Activated CD4-positive, alpha-beta T cell treated with anti-CD3 and anti-CD28 coated beads for 24 hours (primary cell): ENCODE measurements around the gene CACNB2.

Experiments
- DNase-seq, 2 donors: peaks; one replicate each; pipeline ENCODE4 v3.0.0-alpha.2; 2020; ENCODE audit warnings: low read depth in 2 of 2

CACNB2 gene

DNA sequence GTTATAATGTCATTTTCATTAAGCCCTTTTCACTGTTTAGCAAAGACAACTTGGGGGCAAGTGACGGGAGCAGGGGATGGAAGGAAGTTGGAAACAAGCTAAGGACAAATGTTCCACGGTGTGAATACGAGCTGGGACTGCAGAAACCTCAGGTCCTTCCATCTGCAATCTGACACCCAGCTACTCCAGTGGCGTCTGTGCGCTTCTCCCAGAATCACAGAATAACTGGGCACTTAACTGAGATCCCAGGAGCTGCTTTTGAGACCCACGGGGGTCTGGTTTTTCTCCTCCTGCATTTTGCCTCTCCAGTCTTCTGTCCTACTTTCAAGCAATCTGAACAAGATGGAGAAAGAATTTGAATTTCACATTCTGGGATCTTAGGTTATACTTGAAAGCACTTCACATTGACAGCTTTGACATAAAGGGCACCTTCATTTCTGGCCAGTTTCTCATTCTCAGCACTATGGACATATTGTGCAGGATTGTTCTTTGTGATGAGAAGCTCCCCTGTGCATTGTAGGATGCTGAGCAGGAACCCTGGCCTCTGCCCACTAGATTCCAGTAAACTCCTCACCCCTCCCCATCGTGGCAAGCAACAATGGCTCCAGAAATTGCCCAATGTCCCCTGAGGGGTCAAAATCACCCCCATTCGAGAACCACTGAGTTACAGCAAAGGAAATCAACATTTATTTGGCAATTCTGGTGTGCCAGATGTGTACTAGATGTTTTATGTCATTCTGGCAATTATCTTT, 194.1 kb downstream of the CACNB2 start:
- no peak for DNase-seq

DNA sequence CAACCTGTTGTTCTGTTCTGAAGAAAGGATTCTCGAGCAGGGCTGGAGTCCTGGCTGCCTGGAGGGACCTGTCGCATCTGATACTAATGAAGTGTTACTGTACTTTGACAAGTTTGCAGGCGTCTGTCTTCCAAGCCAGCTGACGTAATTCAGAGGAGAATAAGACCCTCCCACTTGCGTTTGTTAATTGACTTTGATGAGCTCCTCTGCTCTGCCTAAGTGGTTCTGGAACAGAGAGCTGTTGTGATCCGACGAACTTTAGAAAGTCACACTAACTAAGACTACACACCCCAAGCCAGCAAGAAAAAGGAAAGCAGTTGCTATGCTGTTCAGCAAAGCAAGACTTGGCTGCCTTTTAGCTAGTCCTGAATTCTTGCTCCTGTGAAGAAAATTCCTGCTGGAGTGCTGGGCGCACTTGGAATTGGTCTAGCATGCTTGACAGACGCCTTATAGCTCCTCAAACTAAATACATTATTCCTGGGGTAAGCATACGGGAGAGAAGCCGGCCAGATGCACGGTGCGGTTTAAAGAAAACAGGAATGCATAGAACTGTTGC, 200.3 kb downstream of the CACNB2 start:
- DNase-seq: no peak

DNA sequence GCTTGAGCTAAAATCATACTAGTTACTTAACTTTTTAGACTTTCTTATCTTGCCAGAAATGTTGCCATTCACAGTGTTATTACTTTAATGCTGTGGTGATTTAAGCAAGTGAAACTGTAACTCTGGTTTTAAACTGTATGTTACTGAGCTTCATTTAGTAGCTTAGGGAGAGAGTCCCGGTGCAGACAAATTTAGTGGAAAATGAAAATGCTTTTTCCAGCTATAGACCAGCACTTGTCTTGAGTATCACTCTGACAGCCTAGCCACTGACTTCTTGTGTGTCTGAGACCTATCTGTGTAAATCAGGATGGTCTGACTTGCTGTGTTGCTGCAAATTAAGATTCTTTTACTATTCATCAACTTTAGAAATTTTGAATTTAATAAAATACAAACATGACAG, 200.8 kb downstream of the CACNB2 start:
- no peak for DNase-seq

DNA sequence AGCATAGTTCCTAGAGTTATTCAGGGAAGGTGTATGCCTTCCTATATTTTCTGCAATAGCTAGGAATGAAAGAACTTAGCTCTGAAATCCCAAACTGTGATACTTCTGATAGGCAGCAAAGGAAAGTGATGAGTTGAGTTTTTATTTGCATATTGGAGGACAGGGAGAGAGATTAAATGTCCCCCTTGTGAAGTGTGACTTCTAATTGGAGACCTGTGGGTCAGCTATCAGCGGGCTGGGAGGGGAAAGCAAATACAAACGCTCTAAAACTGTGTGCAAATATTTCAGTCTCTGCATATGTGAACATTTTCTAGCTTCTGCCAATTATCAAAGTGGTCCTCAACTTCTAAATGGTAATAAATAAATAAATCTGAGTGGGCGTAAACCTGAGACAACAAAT, 203.3 kb downstream of the CACNB2 start:
- DNase-seq: no peak

DNA sequence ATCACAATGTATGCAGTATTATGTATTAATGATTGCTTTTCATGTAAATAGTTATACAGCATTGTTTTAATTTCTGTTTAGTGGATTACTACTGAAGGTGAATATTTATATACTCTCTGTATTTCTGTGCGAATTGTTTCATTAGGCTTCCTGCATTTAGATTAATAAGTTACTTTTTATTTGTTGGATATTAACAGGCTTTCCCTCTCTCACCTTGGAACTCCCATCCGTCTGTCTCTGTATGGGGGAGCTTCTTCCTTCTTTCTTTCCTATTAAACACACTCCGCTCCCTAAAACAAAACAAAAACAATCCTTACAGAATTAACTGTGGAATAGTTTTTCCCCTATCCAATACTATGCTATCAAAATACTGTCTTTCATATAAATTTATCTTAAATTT, 205.1 kb downstream of the CACNB2 start:
- DNase-seq: no peak

DNA sequence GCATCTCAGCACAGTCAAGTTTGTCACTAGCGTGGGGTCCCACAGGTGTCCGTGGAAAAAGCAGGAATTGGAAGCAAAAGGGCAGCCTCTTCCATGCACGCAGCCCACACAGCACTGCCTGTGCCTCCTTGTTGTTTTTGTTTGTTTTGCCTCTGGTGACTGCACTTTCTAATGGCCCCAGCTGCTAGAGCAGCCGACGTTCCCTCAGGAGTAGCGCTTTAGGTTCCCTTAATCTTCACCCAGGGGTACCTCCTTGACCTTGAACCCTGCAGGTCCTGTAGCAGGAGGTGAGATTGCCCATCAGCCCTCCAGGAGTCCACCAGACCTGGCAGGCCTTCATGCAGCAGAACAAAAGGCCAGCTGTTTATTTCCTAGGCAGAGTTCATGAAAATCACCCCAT, 210.1 kb downstream of the CACNB2 start:
- DNase-seq: no peak

DNA sequence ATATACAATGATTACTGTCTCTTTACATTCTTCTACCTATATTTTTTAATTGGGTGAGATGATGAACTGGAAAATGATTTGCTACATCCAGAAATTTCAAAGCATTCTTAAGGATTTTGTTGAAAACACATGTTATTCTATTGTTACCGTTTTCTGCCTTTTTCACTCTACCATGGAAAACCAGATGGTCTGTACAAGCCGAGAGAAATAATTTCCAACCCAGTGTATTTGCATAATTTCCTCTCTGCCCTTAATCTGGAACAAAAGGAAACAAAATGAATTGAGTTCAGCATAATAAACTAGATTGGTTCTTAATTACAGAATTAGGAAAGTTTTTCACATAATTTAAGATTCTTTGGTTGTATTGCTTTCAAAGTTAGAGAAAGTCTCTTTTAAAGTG, 211.2 kb downstream of the CACNB2 start:
- no peak for DNase-seq

DNA sequence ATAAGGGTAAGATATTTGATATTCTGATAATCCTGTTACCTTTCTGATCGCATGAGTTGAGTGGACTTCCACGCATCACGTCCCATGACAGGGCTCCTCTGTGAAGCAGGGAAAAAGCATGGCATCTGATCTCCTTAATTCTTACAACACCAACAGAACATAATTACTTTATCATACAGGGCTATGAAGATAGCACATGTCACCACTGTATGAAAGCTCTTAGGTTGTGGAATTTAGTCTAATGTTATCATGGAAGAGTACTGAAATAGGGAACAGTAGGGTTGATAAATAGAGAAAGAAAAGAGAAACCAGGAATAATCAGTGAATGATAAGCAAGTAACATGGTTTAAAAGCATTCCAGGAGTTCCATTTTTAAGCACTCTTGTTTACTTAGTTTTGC, 212.0 kb downstream of the CACNB2 start:
- no peak for DNase-seq

DNA sequence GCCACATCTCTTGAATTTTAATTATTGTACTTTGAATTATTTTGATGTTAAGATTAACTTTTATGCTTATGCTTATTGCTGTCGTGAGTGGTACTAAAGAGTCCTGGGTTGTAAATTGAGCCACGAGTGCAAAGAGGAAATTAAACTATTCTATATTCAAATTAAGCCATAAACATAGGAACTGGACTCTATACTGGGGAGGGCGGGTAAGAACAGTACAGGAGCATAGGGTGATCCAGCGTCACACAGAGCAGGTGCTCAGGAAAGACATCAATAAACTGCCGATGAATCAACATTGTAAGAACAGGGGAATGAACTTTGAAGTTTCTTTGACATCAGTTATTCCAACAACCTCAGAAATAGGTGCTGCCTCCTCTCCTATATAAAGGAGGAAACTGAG, 219.6 kb downstream of the CACNB2 start:
- no peak for DNase-seq

DNA sequence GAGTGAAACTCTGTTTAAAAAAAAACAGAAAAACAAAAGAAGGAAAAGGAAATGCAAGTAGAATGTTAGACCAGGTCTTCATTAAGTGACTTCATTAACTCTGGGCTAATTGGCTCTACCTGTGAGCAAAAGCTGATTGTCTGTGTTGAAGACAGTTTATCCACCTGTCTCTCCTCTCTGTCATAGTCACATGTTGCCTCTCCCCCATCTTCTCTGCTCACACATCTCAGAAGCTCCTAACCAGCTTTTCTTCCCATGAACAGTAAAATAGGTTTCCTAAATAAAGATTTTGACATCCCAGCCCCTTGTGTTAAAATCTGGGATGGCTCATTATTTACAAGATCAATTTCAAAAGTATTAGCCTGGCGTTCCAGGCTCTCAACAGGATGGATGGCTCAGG, 222.7 kb downstream of the CACNB2 start:
- DNase-seq: no peak

DNA sequence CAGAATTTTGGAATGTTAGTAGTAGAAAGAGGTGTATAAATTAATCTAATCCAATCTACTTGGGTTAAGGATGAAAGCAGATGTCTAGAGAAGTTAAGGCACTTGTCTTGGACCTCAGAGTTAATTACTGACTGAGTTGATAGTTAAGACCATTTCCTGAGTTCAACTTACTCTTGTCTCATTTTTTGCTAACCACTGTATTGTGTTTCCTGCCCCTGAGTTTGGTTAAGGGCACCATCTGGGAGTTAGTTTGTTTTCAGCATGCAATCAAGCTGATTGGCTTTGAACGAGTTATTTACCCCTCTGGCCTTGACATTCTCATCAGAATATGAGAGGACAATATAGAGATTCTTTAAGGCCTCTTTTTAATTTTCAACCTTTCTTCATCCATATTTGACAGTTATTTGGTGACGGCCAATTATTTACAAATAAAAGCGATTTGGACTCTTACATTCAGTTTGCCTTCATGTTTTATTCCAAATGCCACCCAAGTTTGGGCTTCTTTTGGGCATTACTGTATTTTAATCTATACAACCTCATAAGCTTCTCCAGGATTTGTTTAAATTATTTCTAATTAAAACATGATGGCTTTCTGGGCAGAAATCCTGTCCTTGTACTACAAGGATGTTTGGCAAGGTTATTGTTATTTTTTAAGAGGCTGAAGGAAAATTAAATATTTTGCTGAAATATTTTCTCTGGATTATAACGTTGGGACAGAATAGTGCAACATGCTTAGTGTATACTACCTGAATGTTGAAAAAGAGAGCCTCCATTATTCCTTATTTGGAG, 225.0 kb downstream of the CACNB2 start:
- DNase-seq: no peak

DNA sequence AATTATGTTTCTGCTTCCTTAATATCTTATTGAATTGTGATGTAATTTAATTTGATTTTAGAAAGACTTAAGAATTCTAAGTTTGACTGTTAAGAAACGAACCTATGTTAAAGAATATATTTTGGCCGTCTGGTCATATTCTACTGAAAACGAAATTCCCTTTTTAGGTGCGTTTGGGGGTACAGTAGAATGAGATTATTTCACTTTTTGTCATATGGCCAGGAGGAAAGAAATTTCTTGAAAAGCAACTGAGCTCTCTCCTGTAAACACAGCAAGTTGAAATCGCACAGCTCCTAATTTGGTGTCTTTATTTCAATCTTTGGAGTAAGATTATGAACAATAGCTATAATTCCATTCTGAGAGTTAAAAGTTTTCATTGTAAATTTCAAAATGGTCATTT, 227.6 kb downstream of the CACNB2 start:
- no peak for DNase-seq

DNA sequence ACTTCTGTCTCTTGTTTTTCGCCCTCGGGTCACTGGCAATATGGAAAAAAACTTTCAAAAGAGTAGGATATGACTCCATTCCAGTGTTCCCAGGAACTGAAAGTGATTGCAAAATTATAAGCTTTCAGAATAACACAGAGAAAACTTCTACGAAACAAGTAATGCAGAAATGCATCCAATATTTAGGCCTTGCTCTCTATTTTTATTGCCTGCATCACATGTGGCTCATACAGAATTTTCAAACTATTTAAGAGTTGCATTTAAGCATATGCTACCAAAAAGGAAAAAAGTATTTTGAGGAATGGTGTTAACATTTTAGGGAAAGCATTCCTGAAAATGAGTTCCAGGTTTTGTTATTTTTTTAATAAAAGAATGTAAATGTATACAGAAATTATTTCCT, 228.0 kb downstream of the CACNB2 start:
- DNase-seq: no peak

DNA sequence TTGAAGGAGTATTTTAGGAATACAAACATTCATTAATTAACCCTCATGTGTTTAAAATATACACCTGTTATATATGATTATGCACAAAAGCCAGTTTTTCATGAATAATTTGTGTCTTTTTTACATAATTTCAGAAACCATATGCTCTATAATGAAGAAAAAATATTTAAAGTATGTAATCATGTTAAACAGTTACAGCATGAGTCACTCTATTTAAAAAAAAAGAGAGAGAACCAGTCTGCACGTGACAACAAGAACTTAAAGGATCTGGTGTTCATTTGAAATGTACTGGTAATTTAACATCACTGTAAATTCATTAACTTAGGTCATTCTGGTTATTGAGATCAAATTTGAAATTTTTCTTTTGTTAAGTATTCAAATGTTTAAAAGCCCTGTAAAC, 228.5 kb downstream of the CACNB2 start:
- no peak for DNase-seq

DNA sequence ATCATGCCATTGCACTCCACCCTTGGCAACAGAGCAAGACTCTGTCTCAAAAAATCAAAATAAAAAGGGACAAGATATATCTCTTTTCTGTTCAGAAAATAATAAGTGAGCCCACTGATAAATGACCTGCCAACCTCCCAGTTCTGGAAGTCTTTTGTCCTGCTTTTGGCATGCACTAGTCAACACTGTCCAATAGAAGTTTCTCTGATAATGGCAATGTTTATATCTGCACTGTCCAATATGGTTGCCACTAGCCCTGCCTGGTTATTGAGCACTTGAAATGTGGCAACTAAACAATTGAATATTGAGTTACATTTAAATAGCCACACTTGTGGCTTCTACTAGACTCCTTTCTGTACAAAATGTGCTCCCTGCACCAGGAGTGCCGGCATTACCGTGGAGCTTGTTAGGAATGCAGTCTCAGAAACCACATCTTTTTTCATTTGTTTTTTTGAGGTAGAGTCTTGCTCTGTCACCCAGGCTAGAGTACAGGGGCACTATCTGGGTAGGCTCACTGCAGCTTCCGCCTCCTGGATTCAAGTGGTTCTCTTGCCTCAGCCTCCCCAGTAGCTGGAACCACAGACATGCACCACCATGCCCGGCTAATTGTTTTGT, 229.7 kb downstream of the CACNB2 start:
- DNase-seq: no peak

DNA sequence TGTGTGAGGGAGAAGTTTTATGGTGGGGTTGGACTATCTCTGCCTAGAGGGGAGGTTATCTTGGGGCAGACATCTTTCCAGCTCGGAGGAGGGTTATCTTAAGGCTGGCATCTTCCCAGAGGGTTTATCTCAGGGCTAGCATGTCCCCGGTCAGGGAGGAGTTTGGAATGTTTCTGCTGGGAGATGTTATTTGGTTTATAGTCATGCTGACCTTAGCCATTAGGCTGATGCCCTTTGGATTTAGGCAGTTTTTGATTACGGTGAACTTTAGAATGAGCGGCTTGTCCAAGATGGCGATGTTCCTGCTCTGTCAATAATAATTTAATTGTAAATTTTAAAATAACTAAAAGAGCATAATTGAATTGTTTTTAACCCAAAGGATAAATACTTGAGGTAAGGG, 236.4 kb downstream of the CACNB2 start:
- no peak for DNase-seq

DNA sequence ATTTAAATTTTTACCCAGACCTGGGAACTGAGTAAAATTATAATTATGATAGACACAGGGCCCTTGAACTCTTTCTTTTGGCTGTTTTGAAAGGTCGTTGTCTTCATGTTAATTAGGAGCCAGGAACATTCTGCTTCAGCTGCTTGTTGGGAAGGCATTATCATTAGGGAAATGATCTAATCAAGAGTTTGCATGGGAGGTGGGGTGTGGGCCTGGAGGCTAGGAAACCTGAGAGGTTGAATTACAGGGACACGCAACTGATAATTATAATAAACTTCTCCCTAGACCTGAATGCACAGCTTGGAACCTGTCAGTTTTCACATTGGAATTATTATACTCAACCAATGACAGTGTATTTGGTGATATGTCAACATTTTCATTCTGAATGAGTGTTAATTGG, 237.7 kb downstream of the CACNB2 start:
- no peak for DNase-seq

DNA sequence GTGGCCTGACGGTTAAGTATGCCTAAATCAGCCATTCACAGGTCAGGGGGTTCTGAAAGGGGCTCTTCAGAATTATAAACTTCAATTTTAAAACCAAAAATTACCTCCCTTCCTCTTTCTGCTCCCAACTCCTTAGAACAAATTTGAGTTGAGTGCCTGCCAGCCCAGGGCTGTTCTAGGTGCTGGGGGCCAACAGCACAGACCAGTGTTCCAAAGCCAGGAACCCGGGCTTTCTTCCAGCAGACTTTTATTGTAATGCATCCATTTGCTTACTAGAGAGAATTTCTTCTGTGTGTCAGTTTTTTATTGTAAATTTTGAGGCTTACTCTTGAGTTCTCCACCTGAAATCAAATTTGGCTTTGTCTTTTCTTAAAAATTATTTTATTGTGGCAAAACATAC, 238.5 kb downstream of the CACNB2 start:
- DNase-seq: no peak

DNA sequence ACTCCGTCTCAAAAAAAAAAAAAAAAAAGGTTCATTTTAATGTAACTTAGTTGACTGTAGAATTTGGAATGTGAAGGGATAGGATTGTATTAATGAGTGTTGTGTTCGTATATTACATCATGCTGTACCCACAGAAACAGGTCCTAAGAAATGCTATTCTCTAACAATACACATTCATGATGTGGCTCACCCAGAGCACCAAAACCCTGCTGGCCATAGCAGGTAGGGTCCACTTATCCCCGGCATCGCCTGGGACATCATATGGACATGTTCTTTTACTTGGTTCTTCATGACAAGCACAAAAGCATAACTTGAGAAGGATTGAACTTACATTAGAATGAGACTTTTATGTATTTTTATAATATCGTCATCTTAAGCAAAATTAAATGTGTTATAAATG, 241.5 kb downstream of the CACNB2 start:
- DNase-seq: no peak

DNA sequence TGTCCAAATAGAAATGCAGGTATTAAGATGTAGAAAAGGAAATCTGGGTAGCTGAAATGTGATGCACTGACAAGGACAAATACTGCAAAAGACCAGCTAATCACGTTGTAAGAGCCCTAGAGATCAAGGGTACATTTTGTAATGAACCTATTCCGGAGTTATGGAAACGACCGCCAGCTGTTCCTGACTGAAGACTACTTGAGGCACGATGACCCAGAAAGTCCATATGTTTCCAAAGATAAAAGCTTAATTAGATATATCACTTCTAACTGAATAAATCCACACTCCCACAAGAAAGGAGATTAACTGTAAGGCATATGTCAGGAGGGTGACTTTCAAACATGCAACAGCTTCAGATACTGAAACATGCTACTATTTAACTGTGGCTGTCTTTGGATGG, 257.7 kb downstream of the CACNB2 start:
- DNase-seq: no peak

DNA sequence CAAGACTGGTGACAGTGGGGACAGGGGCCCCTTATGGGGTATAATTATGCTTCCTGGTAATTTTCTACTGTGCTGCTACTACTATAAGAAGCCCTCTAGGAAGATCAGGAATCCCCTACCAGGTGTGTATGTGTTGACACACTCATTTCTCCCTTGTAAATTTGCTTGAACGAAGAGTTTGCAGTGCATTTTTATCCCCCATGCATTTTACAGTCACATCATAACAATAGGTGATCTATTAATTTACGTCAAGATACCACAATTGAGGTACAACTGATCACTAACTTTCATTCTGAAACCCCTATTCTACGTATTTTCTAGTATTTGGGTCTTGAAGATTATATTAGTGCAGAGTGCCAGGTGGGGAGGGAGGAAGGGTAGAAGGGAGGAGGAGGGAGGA, 258.9 kb downstream of the CACNB2 start:
- no peak for DNase-seq

DNA sequence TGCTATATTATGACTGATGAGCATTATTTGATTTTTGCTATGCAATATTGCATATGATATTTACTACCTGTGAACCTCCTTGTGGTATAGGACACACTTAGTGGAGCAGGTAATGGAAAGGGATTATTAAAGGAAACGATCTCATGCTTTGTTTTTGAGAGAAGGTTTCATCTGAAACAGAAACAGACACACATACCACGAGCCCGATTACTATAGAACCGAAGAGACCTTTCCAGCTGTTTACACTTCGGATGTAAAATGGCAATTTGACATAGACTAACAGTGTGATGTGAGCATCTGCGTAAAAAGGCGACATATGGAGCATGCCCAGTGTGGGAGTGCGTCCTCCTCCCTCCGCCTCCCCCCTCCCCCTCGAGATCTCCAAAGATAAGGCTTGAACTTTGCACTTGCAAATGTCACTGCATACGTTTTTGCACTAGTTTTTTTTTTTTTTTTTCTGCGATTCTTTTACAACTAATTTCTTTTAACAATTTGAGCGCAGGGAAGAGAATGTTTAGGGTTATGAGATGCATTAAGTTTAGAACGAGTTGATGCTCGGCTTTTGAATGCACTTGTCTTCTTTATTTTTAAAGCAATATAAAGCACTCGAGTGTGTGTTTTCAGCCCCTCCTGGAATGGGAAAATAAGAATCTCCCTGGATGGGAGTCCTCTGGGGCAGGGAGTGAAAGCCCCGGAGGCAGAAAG, 260.1 kb downstream of the CACNB2 start:
- DNase-seq: no peak
